Hepatocyte (in vitro differentiated cells): ENCODE data around the gene OR6P1.

Experiments used
- CTCF ChIP-seq: fragments of 200-600 bp; sonication (generic); IDR thresholded peaks from 2 replicates; pipeline ENCODE4 v1.5.1; 2016; ENCODE audit warnings: antibody characterized with exemption, mild to moderate bottlenecking; ENCODE audit not compliant: poor library complexity
- EZH2 ChIP-seq: fragments of 200-600 bp; sonication (generic); IDR thresholded peaks from 2 replicates; pipeline ENCODE4 v1.6.1; 2016; ENCODE audit warnings: antibody characterized with exemption, mild to moderate bottlenecking, borderline replicate concordance
- EZH2phosphoT487 ChIP-seq: fragments of 200-600 bp; sonication (generic); IDR thresholded peaks from one replicate; pipeline ENCODE4 v1.6.1; 2018; ENCODE audit warnings: antibody characterized with exemption, mild to moderate bottlenecking, low read depth, moderate library complexity; ENCODE audit not compliant: unreplicated experiment, severe bottlenecking

- TF ChIP-seq EZH2, result no peak
- no peak for TF ChIP-seq CTCF
- TF ChIP-seq EZH2phosphoT487, result no peak
These were observed 43.4 kb upstream of the OR6P1 start for GRCh38 chr1:158613764-158614163.
